ENCODE data around the gene RPGR. TPM values are rescaled to one million over a fixed set of nuclear protein-coding genes. Genes with fewer than 3 reads are reported as not detected.

The RPGR gene
- total RNA-seq, 4 donors from 2014 or later: 30.6 to 84.1 (median 57.1) TPM

DNA sequence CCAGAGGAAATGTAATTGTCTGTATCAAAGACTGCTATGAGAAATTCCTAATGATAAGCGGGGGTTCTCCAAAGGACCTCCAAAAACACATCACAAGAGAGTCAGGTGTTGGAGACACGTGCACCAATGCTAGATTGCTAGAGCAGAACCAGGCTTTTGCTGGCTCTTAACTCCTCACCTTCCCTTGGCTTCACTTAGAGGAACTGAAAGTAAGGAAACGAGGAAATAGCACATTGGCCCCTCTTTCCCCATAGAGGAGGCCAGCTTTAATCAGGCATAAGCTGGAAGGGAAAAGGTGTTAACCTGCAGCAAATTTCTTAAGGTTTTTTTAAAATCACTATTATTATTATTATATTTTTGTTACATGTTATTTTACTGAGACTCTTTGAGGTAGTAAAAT, 38.6 kb upstream of the RPGR start:
- TF ChIP-seq, protein P1, sequence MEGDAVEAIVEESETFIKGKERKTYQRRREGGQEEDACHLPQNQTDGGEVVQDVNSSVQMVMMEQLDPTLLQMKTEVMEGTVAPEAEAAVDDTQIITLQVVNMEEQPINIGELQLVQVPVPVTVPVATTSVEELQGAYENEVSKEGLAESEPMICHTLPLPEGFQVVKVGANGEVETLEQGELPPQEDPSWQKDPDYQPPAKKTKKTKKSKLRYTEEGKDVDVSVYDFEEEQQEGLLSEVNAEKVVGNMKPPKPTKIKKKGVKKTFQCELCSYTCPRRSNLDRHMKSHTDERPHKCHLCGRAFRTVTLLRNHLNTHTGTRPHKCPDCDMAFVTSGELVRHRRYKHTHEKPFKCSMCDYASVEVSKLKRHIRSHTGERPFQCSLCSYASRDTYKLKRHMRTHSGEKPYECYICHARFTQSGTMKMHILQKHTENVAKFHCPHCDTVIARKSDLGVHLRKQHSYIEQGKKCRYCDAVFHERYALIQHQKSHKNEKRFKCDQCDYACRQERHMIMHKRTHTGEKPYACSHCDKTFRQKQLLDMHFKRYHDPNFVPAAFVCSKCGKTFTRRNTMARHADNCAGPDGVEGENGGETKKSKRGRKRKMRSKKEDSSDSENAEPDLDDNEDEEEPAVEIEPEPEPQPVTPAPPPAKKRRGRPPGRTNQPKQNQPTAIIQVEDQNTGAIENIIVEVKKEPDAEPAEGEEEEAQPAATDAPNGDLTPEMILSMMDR (IDR thresholded peaks at IDR 0.05; ENCODE audit: low read depth): no peak

DNA sequence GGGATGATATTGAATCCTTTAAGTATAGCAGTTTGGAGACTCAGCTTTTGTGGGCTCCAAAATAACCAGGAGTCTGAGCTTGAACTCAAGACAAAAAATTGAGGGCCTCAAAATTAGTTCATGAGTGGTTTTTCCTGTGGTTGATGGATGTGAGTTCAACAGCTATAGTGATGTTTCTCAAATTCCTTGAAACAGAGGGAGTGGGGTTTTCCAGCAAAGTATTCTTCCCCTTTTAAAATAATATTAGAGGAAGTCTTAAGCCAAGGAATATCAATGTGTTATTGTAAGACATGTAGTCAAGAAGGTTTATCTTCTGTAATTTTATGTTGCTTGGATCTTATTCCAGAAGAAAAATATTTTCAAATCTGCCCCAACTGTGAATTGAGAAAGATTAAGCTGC, 35.7 kb upstream of the RPGR start:
- TF ChIP-seq, protein P1 (IDR thresholded peaks at IDR 0.05; ENCODE audit: low read depth): no peak

DNA sequence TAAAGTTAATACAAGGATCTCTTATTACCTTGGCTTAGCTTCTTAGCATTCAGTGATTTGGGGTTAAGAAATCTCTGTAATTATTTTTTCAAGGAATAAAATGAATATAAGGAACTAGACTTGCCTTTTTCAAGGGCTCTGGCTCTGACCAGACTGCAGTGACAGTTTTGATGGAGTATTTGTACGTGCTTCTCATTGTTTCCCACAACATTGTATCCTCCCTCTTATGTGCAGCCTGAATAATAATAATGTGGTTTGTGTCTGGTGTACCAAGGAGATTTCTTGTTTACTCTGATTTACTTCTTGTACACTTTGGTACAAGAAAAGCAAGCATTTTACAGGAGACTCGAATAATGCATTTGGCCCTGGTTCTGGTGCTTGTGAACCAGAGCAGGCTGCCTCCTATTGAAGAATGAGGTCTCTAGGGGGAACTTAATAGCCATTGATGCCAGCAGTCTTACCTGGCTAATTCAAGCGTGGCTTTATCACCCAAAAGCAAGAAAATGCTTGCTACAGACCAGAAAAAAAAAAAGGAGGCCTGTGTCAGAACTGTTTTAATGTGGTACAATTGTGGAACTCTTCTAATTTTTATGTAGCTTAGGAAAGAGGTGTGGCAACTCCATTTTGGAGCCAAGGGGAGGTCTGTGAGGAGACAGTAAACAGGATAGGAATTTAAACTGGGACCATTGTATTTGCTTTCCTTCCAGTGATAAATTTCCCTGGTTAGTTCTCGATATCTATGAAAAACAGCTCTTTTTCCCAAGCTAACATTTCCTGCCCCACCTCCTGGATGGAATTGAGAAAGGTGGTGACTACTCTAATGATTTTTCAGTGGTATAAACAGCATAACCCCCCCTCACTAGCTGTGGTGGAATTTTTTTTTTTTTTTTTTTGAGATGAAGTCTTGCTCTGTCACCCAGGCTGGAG, 30.7 kb upstream of the RPGR start:
- TF ChIP-seq, protein P1 (IDR thresholded peaks at IDR 0.05; ENCODE audit: low read depth): no peak

DNA sequence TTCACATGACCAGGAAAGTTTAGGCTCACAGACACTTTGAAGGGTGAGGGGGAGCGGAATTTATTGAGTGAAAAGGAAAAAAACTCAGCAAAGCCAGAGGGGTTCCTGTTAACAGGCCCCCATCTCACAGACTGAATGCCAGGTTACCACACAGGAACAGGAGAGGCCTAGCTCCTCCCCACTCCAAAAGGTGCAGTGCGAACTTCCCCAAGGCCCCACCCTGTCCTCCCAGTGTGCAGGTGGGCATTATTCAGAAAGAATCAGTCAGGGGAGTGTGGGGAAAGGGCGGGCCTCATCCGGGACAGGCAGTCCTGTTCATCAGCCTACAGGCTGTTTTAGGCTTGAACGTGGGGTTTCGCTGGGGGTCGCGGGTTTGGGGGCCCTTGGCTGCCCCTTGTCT, 29.1 kb upstream of the RPGR start:
- TF ChIP-seq, protein P1 (IDR thresholded peaks at IDR 0.05; ENCODE audit: low read depth): no peak

- TF ChIP-seq, protein P1 (IDR thresholded peaks at IDR 0.05; ENCODE audit: low read depth): no peak
These were observed 25.1 kb upstream of the RPGR start, which contains the start of gene OTC for GRCh38 chrX:38352362-38352761. OTC (plus strand) TSS chrX:38352604; CDS start chrX:38352697, 93 bp downstream.

- TF ChIP-seq, protein P1 (IDR thresholded peaks at IDR 0.05; ENCODE audit: low read depth): no peak
These were observed 24.0 kb upstream of the RPGR start for GRCh38 chrX:38351346-38351745.

DNA sequence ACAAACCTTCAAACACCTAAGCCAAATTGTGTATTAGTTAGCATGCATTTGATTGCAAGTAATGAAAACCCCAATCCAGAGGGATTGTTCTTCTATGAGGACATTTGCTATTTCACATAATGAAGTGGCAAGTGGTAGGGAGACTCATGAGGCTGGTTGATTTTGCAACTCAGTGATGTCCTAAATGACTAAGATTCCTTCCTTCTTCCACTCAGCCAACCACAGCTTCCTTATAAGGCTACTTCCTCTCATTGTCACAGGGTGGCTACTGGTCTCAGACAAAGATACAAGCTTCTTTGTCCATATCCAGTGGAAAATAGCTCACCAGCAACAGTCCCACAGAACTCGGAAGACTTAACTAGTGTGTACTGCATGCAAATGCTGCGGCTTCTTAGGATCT, 19.8 kb upstream of the RPGR start:
- TF ChIP-seq, protein P1 (IDR thresholded peaks at IDR 0.05; ENCODE audit: low read depth): no peak

All from subcutaneous adipose tissue (tissue), 4 donors.